ENCODE results near the gene CATSPERZ. TPM values are rescaled to one million over a fixed set of nuclear protein-coding genes. Genes with fewer than 3 reads are reported as not detected.
A peak's percentile ranks its signal among the peaks of the same experiment; 100 is the strongest.

The CATSPERZ gene
- total and polyA plus RNA-seq, 9 of the 15 experiments (the other 6 are each of a cell fraction or from before 2014, with no cell fraction given), result 0.86 to 8.5 (median 3.5) TPM

DNA sequence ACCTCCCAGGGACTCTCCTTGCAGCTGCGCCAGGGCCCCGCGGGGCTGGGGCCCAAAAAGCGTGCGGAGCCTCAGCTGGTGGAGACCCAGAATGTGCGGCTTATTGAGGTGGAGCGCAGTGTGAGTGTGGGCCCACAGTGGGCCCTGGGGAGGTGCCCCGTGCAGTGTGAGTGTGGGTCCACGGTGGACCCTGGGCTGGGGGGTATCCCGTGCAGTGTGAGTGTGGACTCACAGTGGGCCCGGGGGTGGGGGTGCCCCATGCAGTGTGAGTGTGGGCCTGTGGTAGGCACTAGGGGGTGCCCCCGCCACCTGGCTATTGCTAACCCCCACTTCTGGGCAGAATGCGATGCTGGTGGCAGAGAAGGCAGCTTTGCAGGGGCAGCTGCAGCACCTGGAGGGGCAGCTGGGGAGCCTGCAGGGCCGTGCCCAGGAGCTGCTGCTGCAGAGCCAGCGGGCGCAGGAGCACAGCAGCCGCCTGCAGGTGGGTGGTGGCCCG, 51.0 kb downstream of the CATSPERZ start:
- Histone ChIP-seq H3K4me2 (ENCODE audit: insufficient read depth, low read length) (no peak overlapping the region), H2AFZ (ENCODE audit: low read depth, low read length) (no peak overlapping the region), H3K36me3 (ENCODE audit: control insufficient read depth, insufficient read depth, low read length) (no peaks in the 10 kb centered on the region), H3K4me1 (replicated peaks in 1 of 2; ENCODE audit: control insufficient read depth in 2 of 2, insufficient read depth in 2 of 2, low read length in 2 of 2) (peaks cover 6 to 67% of the 10 kb centered on the region in 2 experiments; a peak in 4 of 5 replicates), H3K9me3 (replicated peaks; ENCODE audit: control insufficient read depth, insufficient read depth, low read depth, low read length) (no peaks in the 10 kb centered on the region), H3K27me3 (ENCODE audit: control insufficient read depth in 2 of 2, insufficient read depth in 2 of 2, low read length in 2 of 2) (no peaks in the 10 kb centered on the region), H3K79me2 (ENCODE audit: control insufficient read depth, insufficient read depth, low read length) (peaks cover 3% of the 10 kb centered on the region; the same call in 1 of the 3 replicates), H3K27ac (ENCODE audit: extremely low read depth, low read depth, low read length) (no peak overlapping the region), H3K9me1 (ENCODE audit: control insufficient read depth, insufficient read depth, low read length) (no peaks in the 10 kb centered on the region), H3K9ac (ENCODE audit: insufficient read depth in 1 of 2, low read depth in 2 of 2, low read length in 2 of 2) (0 out of 4 replicates have a peak overlapping the region, but pooled peaks of 1 of the 2 experiments have one; percentile 1), H4K20me1 (replicated peaks; ENCODE audit: control insufficient read depth, insufficient read depth, low read length) (no peaks in the 10 kb centered on the region), H3K4me3 (no peak overlapping the region)
- FAIRE-seq, result no peak
- no peak for ATAC-seq
- CTCF ChIA-PET (ENCODE audit: low intra/inter-chr PET ratio), result no interaction called here
- DNase-seq (ENCODE audit: extremely low read depth in 1 of 4, low spot score in 3 of 4), result no peak
- POLR2A ChIA-PET, result interaction anchor here (0.5 to 1.1 kb wide), 3 partner anchors 9 to 282 kb away, joined by 3 to 5 read pairs (median 3); no protein-coding TSS in a partner anchor
- intact Hi-C loops (cut with micrococcal nuclease), result no loop called here
- 56% methylated on average over 18 of the region's 18 CpGs for WGBS (ENCODE audit: insufficient coverage, low coverage, missing lambda C conversion rate)
- in situ Hi-C loops (cut with MboI), result no loop called here
- no TSS peak for BruUV-seq (replicated peaks)
- no peak for TF ChIP-seq HNRNPLL (IDR thresholded peaks at IDR 0.05; ENCODE audit: low read depth, low read length, poor library complexity, severe bottlenecking)
- TF ChIP-seq TCF7 (IDR thresholded peaks at IDR 0.05; ENCODE audit: borderline replicate concordance), result no peak
- TF ChIP-seq, protein P1, sequence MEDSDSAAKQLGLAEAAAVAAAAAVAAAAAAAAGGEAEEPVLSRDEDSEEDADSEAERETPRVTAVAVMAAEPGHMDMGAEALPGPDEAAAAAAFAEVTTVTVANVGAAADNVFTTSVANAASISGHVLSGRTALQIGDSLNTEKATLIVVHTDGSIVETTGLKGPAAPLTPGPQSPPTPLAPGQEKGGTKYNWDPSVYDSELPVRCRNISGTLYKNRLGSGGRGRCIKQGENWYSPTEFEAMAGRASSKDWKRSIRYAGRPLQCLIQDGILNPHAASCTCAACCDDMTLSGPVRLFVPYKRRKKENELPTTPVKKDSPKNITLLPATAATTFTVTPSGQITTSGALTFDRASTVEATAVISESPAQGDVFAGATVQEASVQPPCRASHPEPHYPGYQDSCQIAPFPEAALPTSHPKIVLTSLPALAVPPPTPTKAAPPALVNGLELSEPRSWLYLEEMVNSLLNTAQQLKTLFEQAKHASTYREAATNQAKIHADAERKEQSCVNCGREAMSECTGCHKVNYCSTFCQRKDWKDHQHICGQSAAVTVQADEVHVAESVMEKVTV (CRISPR knock-in tag; IDR thresholded peaks at IDR 0.05), result no peak
- TF ChIP-seq JUNB (CRISPR knock-in tag; conservative IDR thresholded peaks at IDR 0.05), result no peak
- TF ChIP-seq, protein P2, sequence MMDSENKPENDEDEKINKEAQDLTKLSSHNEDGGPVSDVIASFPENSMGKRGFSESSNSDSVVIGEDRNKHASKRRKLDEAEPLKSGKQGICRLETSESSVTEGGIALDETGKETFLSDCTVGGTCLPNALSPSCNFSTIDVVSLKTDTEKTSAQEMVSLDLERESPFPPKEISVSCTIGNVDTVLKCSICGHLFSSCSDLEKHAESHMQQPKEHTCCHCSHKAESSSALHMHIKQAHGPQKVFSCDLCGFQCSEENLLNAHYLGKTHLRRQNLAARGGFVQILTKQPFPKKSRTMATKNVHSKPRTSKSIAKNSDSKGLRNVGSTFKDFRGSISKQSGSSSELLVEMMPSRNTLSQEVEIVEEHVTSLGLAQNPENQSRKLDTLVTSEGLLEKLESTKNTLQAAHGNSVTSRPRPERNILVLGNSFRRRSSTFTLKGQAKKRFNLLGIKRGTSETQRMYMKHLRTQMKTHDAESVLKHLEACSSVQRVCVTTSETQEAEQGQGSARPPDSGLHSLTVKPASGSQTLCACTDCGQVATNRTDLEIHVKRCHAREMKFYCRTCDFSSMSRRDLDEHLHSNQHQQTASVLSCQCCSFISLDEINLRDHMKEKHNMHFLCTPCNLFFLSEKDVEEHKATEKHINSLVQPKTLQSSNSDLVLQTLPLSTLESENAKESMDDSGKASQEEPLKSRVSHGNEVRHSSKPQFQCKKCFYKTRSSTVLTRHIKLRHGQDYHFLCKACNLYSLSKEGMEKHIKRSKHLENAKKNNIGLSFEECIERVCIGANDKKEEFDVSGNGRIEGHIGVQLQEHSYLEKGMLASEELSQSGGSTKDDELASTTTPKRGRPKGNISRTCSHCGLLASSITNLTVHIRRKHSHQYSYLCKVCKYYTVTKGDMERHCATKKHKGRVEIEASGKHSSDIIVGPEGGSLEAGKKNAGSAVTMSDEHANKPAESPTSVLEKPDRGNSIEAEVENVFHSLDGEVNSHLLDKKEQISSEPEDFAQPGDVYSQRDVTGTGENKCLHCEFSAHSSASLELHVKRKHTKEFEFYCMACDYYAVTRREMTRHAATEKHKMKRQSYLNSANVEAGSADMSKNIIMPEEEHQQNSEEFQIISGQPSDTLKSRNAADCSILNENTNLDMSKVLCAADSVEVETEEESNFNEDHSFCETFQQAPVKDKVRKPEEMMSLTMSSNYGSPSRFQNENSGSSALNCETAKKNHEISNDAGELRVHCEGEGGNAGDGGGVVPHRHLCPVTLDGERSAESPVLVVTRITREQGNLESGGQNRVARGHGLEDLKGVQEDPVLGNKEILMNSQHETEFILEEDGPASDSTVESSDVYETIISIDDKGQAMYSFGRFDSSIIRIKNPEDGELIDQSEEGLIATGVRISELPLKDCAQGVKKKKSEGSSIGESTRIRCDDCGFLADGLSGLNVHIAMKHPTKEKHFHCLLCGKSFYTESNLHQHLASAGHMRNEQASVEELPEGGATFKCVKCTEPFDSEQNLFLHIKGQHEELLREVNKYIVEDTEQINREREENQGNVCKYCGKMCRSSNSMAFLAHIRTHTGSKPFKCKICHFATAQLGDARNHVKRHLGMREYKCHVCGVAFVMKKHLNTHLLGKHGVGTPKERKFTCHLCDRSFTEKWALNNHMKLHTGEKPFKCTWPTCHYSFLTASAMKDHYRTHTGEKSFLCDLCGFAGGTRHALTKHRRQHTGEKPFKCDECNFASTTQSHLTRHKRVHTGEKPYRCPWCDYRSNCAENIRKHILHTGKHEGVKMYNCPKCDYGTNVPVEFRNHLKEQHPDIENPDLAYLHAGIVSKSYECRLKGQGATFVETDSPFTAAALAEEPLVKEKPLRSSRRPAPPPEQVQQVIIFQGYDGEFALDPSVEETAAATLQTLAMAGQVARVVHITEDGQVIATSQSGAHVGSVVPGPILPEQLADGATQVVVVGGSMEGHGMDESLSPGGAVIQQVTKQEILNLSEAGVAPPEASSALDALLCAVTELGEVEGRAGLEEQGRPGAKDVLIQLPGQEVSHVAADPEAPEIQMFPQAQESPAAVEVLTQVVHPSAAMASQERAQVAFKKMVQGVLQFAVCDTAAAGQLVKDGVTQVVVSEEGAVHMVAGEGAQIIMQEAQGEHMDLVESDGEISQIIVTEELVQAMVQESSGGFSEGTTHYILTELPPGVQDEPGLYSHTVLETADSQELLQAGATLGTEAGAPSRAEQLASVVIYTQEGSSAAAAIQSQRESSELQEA (IDR thresholded peaks at IDR 0.05; ENCODE audit: low read depth), result no peak
- no peak for TF ChIP-seq PCBP2 (IDR thresholded peaks at IDR 0.05; ENCODE audit: low read depth, low read length, poor library complexity, severe bottlenecking)
- no peak for TF ChIP-seq ZFP30 (CRISPR knock-in tag; IDR thresholded peaks at IDR 0.05; ENCODE audit: borderline replicate concordance)
- TF ChIP-seq EZH2 (IDR thresholded peaks at IDR 0.05; ENCODE audit: borderline replicate concordance, low read depth, low read length), result no peak
